GM21825 (cell line): ENCODE results near the gene ZNF333.
"Not testable (repeated sequence)": the region's sequence is repeated elsewhere in the genome, so short reads cannot be mapped to it uniquely, and the experiment has no call there.

ENCODE experiments used
- ATAC-seq: cut with Tn5 transposase; IDR thresholded peaks from one replicate; pipeline ENCODE4 v1.9.1; 2021; ENCODE audit warnings: mild to moderate bottlenecking, moderate library complexity; ENCODE audit not compliant: unreplicated experiment

The ZNF333 gene

DNA sequence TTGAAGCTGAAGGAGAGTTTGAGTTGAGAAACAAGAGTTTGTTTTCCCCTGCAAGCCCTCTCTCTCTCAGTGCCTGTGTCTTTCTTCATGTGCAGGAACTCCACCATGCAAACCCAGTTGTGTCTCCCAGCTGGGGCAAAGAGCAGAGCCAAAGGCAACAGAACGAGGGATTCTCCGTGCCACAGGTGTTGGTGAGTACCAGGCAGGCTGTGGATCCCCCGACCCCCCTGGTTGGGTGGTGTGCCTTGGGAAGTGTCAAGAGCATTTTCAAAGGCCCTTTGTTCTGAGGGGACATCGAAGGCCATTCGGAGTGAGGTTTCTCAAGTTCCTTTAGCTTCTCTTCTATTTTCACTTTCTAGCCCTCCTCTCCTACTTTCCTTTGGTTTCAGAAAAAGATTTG lies 5.6 kb downstream of the ZNF333 start:
- no peak for ATAC-seq

DNA sequence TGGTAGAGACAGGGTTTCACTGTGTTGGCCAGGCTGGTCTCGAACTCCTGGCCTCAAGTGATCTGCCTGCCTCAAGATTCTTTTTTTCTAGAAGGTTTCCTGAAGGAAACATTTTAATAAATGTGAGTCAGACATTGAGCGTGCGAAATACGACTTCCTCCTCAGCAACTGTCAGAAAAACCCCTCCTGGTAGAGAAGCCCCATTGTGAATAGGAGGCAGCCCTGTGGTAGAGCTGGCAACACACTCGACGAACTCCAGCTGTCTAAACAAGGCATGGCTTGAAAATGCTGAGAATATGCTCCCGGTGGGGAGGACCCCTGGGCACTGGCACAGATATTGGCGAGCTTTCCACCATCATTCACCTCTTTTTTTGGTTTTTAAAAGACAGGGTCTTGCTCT lies 9.8 kb downstream of the ZNF333 start:
- no peak for ATAC-seq

- ATAC-seq = no peak
Observed at GRCh38 chr19:14700711-14701375, 11.0 kb downstream of the ZNF333 start.

DNA sequence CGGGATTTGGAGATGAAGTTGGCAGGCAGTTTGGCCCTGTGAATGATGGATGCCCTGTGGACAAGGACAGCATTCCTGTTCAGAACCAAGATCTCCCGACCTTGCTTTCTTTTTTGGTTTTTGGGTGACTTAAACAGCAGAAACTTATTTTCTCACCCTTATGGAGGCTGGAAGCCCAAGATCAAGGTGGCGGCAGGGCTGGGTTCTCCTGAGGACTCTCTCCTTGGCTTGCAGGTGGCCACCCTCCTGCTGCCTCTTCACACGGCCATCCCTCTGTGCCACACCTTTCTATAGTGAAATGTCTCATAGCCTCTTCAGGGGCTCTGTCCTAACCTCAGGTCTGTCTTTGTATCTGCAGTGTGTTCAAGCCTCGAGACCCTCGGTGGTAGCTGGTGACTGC lies 14.0 kb downstream of the ZNF333 start:
- ATAC-seq = no peak

- no peak for ATAC-seq
Observed at GRCh38 chr19:14704450-14704849, 14.6 kb downstream of the ZNF333 start.

- ATAC-seq = no peak
Observed at GRCh38 chr19:14715841-14716240, 26.0 kb downstream of the ZNF333 start.

- no peak for ATAC-seq
Observed at GRCh38 chr19:14718522-14719116, 28.8 kb downstream of the ZNF333 start.

- no peak for ATAC-seq
Observed at GRCh38 chr19:14719162-14719561, 29.3 kb downstream of the ZNF333 start.

DNA sequence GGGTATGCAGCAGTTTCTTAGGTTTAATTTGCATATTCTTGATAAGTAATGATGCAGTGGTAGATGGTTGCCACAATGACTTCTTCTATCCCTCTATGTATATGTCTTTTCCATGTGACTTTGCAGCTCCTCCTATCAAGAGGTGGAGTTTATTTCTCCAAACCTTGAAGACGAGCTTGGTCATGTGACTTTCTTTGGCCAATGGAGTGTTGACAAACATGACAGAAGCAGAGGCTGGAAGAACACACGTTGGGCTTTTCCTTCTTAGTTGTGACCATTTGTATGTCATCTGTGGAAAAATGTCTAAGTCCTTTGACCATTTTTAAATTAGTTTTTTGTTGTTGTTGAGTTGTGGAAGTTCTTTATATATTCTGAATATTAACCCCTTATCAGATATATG lies 32.3 kb downstream of the ZNF333 start:
- no peak for ATAC-seq

DNA sequence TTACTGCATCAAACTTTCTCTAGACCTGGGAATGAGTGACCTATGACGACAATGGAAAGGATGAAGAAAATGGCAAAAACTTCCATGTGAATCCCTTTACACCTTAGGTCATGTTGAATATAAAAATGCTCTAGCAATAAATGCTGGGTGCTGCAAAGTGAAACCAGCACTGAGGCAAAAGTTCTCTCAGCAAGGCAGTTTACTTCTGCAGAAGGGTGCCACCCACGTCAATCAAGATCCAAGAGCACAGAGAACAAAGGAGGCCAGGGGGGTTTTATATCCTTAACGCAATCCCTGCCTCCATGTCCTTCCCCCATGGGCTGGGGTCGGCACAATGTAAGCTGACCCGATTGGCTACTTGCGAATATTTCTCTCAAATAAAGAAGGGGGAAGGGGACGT lies 38.7 kb downstream of the ZNF333 start:
- ATAC-seq = no peak

DNA sequence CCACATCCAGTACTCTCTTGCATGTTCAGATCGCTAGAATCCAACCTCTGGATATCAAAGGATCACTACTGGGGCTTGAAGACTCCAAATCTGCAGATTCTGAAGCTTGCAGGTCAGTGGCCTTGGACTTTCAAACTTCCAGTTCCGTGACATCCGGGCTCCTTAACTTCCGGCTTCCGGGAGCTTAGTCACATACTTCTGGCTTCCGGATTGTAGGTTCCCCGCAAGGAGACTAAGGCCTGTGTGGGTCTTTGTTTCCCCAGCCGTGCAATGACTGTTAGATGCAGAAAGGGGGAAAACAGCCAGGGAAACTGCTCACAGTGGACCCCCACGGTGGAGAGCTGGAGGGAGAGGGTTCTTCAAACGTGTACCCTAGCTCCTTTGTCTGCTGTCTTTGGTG lies 41.4 kb downstream of the ZNF333 start:
- no peak for ATAC-seq

- no peak for ATAC-seq
Observed at GRCh38 chr19:14732510-14732909, 42.7 kb downstream of the ZNF333 start.

GRCh38 chr19:14733574-14733973 lies 43.7 kb downstream of the ZNF333 start:
- no peak for ATAC-seq

- ATAC-seq = no peak
Observed at GRCh38 chr19:14735915-14736314, 46.1 kb downstream of the ZNF333 start.

DNA sequence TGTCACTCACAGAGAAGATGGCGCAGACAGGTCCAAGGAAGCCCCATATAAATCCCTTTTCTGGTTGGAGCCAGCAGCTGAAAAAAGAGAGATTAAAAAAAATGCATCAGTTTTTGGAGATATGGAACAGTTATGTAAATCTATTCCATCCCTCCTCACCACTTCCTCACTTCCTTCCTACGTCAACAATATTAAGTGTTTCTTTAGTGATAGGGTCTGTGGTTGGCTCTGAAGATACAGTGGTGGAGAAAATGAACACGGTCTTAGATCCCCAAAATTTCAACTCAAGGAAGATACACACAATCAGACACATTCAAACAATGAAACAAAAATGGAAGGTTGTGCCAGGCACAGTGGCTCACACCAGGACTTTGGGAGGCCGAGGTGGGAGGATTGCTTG lies 57.0 kb downstream of the ZNF333 start:
- ATAC-seq = no peak

DNA sequence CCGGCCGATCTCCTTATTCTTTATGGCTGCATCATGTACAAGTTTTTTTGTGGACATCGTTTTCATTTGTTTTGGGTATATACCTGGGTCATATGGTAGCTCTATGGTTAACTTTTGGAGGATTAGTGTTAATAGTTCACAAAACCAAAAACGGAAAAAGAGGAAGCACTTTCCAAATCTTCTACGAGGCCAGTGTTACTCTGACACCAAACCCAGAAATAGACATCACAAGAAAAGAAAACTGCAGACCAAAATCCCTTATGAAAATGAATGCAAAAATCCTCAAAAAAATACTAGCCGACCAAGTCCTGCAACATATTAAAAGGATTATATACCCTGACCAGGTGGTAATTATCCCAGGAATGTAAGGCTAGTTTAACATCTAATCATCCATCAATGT lies 58.8 kb downstream of the ZNF333 start:
- ATAC-seq = no peak

DNA sequence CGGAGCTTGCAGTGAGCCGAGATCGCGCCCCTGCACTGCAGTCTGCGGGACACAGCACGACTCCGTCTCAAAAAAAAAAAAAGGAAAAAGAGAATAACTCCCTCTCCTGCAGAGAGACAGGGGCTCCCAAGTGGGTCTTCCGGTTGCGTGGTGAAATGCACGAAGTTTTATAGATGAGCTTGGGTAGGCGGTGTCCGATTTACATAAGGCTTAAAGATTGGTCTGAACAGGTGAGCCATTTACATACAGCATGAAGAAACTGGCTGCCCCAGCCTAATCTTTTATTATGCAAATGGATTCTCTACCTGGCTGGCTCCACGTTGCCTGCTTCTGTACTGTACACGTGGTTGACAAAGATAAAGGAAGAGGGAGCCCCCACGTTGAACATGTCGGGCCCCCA lies 69.0 kb downstream of the ZNF333 start:
- no peak for ATAC-seq

DNA sequence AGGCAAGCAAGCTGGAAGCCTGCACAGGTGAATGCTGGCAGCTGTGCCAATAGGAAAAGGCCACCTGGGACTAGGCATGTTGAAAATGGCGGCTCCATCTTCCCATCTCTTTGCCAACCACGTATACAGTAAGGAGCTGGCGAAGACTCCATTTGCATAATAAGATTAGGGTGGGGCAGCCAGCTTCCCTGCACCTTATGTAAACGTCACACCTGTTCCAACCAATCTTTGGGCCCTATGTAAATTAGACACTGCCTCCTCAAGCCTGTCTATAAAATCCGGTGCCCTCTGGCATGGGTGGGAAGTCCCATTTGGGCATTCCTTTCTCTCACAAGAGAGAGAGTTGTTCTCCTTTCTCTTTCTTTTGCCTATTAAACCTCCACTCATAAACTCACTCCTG lies 71.8 kb downstream of the ZNF333 start:
- ATAC-seq = no peak

- ATAC-seq = no peak
Observed at GRCh38 chr19:14762111-14762510, 72.3 kb downstream of the ZNF333 start.

- no peak for ATAC-seq
Observed at GRCh38 chr19:14763497-14764145, 73.8 kb downstream of the ZNF333 start.

- no peak for ATAC-seq
Observed at GRCh38 chr19:14764401-14764800, 74.6 kb downstream of the ZNF333 start.

- not testable (repeated sequence) for ATAC-seq
Observed at GRCh38 chr19:14765403-14765802, 75.6 kb downstream of the ZNF333 start.
